Stimulated activated CD8-positive, alpha-beta memory T cell treated with anti-CD3 and anti-CD28 coated beads, Interleukin-2, amount 100 ng/mL, for 48 hours (primary cell): Measurements from ENCODE around the gene NLRP8.
"Not testable (repeated sequence)": the region's sequence is repeated elsewhere in the genome, so short reads cannot be mapped to it uniquely, and the experiment has no call there.

Experiments used
- DNase-seq, 2 donors: peaks; one replicate each; pipeline ENCODE4 v3.0.0-alpha.2; 2020; ENCODE audit warnings: low read depth in 2 of 2

NLRP8 gene

GRCh38 chr19:55947532-55947931 lies at the start of gene NLRP8:
TSS of gene NLRP8 (plus strand) at chr19:55947832.
- no peak for DNase-seq

- DNase-seq: no peak
These were observed 48.7 kb upstream of the NLRP8 start for GRCh38 chr19:55898911-55899310.

- DNase-seq: no peak
These were observed 46.1 kb upstream of the NLRP8 start for GRCh38 chr19:55901369-55902079.

- DNase-seq: no peak
These were observed 45.4 kb upstream of the NLRP8 start for GRCh38 chr19:55902080-55902751.

- no peak for DNase-seq
These were observed 40.3 kb upstream of the NLRP8 start for GRCh38 chr19:55907286-55907685.

- DNase-seq: no peak
These were observed 39.9 kb upstream of the NLRP8 start for GRCh38 chr19:55907746-55908145.

GRCh38 chr19:55909801-55910200 lies 37.8 kb upstream of the NLRP8 start:
- no peak for DNase-seq

- no peak for DNase-seq
These were observed 34.7 kb upstream of the NLRP8 start for GRCh38 chr19:55912916-55913315.

GRCh38 chr19:55913643-55914268 lies 33.9 kb upstream of the NLRP8 start:
- DNase-seq: no peak

GRCh38 chr19:55923556-55923955 lies 24.1 kb upstream of the NLRP8 start:
- DNase-seq: no peak

GRCh38 chr19:55927991-55928390 lies 19.6 kb upstream of the NLRP8 start:
- DNase-seq: no peak

GRCh38 chr19:55929258-55929657 lies 18.4 kb upstream of the NLRP8 start:
- DNase-seq: not testable (repeated sequence)

GRCh38 chr19:55930996-55931515 lies 16.6 kb upstream of the NLRP8 start:
- no peak for DNase-seq

- DNase-seq: no peak
These were observed 15.7 kb upstream of the NLRP8 start, which contains the start of gene NLRP13 for GRCh38 chr19:55931936-55932386. TSS of gene NLRP13 (minus strand) at chr19:55932336. CDS start at chr19:55932311, 25 bp downstream.

- DNase-seq: no peak
These were observed 12.4 kb upstream of the NLRP8 start for GRCh38 chr19:55935206-55935605.

- DNase-seq: no peak
These were observed 8.4 kb upstream of the NLRP8 start for GRCh38 chr19:55939206-55939605.

- DNase-seq: no peak
These were observed 7.3 kb upstream of the NLRP8 start for GRCh38 chr19:55940306-55940705.

GRCh38 chr19:55950566-55950965 lies 2.9 kb downstream of the NLRP8 start:
- not testable (repeated sequence) for DNase-seq

GRCh38 chr19:55956431-55956830 lies 8.8 kb downstream of the NLRP8 start:
- no peak for DNase-seq

- no peak for DNase-seq
These were observed 10.7 kb downstream of the NLRP8 start for GRCh38 chr19:55958356-55958755.

GRCh38 chr19:55959996-55960675 lies 12.5 kb downstream of the NLRP8 start:
- no peak for DNase-seq

GRCh38 chr19:55962186-55962585 lies 14.6 kb downstream of the NLRP8 start:
- DNase-seq: no peak
